Hair follicular keratinocyte (primary cell): Measurements from ENCODE around the gene KRTAP10-1. TPM values are rescaled to one million over a fixed set of nuclear protein-coding genes. Genes with fewer than 3 reads are reported as not detected.

Experiments
- total RNA-seq: library from RNA; depleted of rRNA; stranded (reverse); fragments of >200 nt; gene quantifications from 2 replicates; pipeline ENCODE4 v1.2.3, GENCODE V29; 2015

KRTAP10-1 gene
- not detected in 2 replicates for total RNA-seq

GRCh38 chr21:44539991-44540666 is at the start of gene KRTAP10-1:
Gene KRTAP10-1 (minus strand): TSS chr21:44540195. CDS start chr21:44540150, 45 bp downstream.

GRCh38 chr21:44580231-44580821 is 40.3 kb upstream of the KRTAP10-1 start, which contains the start of gene KRTAP10-5:
Gene KRTAP10-5 (minus strand): TSS chr21:44580604. CDS start chr21:44580578, 26 bp downstream.

GRCh38 chr21:44573630-44574456 is 33.8 kb upstream of the KRTAP10-1 start, which contains the start of gene KRTAP10-4:
Gene KRTAP10-4 (plus strand): TSS chr21:44573729. CDS start chr21:44573759, 30 bp downstream.

GRCh38 chr21:44558695-44559094 is 18.7 kb upstream of the KRTAP10-1 start, which contains the start of gene KRTAP10-3:
Gene KRTAP10-3 (minus strand): TSS chr21:44558795. CDS start chr21:44558715, 80 bp downstream.

GRCh38 chr21:44551340-44551961 is 11.5 kb upstream of the KRTAP10-1 start, which contains the start of gene KRTAP10-2:
Gene KRTAP10-2 (minus strand): TSS chr21:44551505. CDS start chr21:44551458, 47 bp downstream.

Other genes starting within 250 kb of the KRTAP10-1 start
- gene PFKL, start 240.1 kb downstream of the KRTAP10-1 start, total RNA-seq: 99.3 and 102 TPM in 2 replicates
- 11.2 and 15.1 TPM in 2 replicates for gene CFAP410, start 200.8 kb downstream of the KRTAP10-1 start, total RNA-seq
- 0.46 TPM in 1 of 2 replicates, not detected in the other for gene TRPM2, start 186.6 kb downstream of the KRTAP10-1 start, total RNA-seq
- gene LRRC3, start 84.7 kb downstream of the KRTAP10-1 start, total RNA-seq: 1.9 and 3.3 TPM in 2 replicates
- not detected in 2 replicates for gene KRTAP10-2, start 11.3 kb upstream of the KRTAP10-1 start, total RNA-seq
- not detected in 2 replicates for gene KRTAP10-3, start 18.6 kb upstream of the KRTAP10-1 start, total RNA-seq
- not detected in 2 replicates for gene KRTAP10-4, start 33.5 kb upstream of the KRTAP10-1 start, total RNA-seq
- not detected in 2 replicates for gene KRTAP10-5, start 40.4 kb upstream of the KRTAP10-1 start, total RNA-seq
- not detected in 2 replicates for gene KRTAP10-6, start 52.3 kb upstream of the KRTAP10-1 start, total RNA-seq
- gene KRTAP10-7, start 60.4 kb upstream of the KRTAP10-1 start, total RNA-seq: not detected in 2 replicates
- not detected in 2 replicates for gene KRTAP10-8, start 71.9 kb upstream of the KRTAP10-1 start, total RNA-seq
- gene KRTAP10-9, start 86.9 kb upstream of the KRTAP10-1 start, total RNA-seq: not detected in 2 replicates
- gene KRTAP10-10, start 97.2 kb upstream of the KRTAP10-1 start, total RNA-seq: not detected in 2 replicates
- gene KRTAP10-11, start 106.2 kb upstream of the KRTAP10-1 start, total RNA-seq: not detected in 2 replicates
- gene KRTAP12-4, start 114.5 kb upstream of the KRTAP10-1 start, total RNA-seq: not detected in 2 replicates
- gene KRTAP12-3, start 117.7 kb upstream of the KRTAP10-1 start, total RNA-seq: not detected in 2 replicates
- not detected in 2 replicates for gene KRTAP12-2, start 126.7 kb upstream of the KRTAP10-1 start, total RNA-seq
- not detected in 2 replicates for gene KRTAP12-1, start 142.0 kb upstream of the KRTAP10-1 start, total RNA-seq
- not detected in 2 replicates for gene KRTAP10-12, start 157.0 kb upstream of the KRTAP10-1 start, total RNA-seq
- gene TSPEAR, start 171.4 kb upstream of the KRTAP10-1 start, total RNA-seq: not detected in 2 replicates